NCI-H748 (cell line): ENCODE data around the gene ANKS1B.

Experiments used
- DNase-seq: peaks from one replicate; lab custom pipeline; 2025; ENCODE audit not compliant: unreplicated experiment; lab: John Stamatoyannopoulos, UW

The ANKS1B gene

GRCh38 chr12:98719515-98720504 is 1264.9 kb downstream of the ANKS1B start:
- no peak for DNase-seq

GRCh38 chr12:98714426-98714825 is 1270.3 kb downstream of the ANKS1B start:
- no peak for DNase-seq

- no peak for DNase-seq
Measured at GRCh38 chr12:98709022-98709421, 1275.7 kb downstream of the ANKS1B start.

GRCh38 chr12:98701166-98701565 is 1283.6 kb downstream of the ANKS1B start:
- DNase-seq = no peak

- DNase-seq = no peak
Measured at GRCh38 chr12:98699586-98699985, 1285.2 kb downstream of the ANKS1B start.

- peak; percentile 40 for DNase-seq
Measured at GRCh38 chr12:98698603-98699463, 1285.9 kb downstream of the ANKS1B start.

GRCh38 chr12:98697209-98697608 is 1287.5 kb downstream of the ANKS1B start:
- DNase-seq = no peak

- no peak for DNase-seq
Measured at GRCh38 chr12:98696036-98696646, 1288.6 kb downstream of the ANKS1B start.

- no peak for DNase-seq
Measured at GRCh38 chr12:98691351-98691750, 1293.4 kb downstream of the ANKS1B start.

- no peak for DNase-seq
Measured at GRCh38 chr12:98686603-98687002, 1298.1 kb downstream of the ANKS1B start.
